ENCODE results near the gene UPK2.

The UPK2 gene

DNA sequence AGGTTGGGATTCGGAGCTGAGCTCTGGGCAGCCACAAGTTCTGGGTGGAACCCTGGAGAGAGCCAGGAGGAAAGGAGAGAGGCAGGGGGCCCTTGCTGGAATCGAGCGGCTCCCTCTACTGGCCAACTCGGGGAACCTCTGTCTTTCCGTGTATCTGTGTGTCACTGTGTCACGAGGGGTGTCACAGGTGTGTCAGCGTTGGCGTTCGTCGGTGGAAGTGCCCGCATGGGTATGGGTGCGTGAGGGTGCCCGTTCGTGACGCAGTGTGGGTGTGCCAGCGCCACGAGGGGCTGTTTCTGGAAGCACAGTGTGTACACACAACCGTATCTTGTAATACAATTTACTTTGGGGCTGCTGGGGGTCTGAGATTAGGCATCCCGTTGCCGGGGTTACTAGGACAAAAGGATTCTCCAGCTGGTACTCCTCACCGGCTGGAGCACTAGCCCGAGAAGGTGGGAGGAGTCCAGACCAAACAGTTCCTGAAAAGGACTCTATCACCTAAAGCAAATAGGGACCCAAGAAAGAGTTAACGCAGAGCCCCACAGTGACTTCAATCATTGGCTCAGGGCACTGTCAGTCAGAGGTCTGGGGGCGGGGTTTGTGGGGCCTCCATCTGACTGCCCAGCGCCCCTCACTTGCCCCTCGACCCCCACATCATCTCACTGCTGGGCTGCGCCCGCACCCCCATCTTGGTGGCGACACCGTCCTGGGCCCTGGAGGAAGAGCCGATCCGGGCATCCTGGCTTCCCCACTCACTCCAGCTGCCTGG, 27.8 kb upstream of the UPK2 start:
- peaks cover 33 to 47% of the 10 kb centered on the region in 2 donors for H3K4me1 ChIP-seq (ENCODE audit: control insufficient read depth in 2 of 2, insufficient read depth in 2 of 2, low read length in 2 of 2)
- H3K4me3 ChIP-seq (ENCODE audit: low read length in 2 of 2), result peak overlapping the region; percentile 85 to 88

DNA sequence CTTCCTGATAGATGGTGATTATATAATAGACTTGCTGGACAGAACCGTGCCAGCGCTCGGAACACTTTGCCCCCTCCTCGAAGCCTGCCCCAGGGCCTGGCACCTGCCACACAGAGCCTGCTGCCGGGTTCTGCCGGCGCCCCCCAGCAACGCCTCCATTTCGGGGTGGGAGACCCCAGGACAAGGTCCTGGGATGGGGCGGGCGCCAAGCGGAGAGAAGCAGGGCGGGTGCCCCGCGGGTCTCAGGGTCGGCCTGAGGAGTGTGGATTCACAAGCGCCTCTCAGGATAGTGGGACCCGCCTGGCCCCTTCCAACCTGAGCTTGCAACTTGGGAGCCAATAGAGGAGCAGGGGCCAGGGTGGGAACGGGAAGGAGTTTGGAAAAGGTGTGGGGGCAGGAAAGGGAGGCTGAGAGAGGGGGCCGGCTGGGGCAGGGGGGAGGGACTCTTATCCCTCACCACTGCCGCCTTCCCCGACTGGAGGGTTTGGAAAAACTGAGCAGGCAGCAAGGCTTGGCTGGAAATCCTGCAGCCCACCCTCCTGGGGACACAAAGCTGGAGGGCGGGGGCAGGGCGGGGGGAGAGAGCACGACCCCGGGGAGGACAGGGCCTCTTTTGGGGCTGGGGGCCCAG, 27.1 kb upstream of the UPK2 start:
- peaks cover 0 to 2% of the 10 kb centered on the region in 2 donors for H3K27me3 ChIP-seq (ENCODE audit: control insufficient read depth in 2 of 2, insufficient read depth in 2 of 2, low read length in 2 of 2)
- peak overlapping the region; percentile 98 for H3K27ac ChIP-seq (ENCODE audit: low read depth in 2 of 2, low read length in 2 of 2)
- H3K9me3 ChIP-seq (ENCODE audit: control insufficient read depth in 2 of 2, low read length in 2 of 2), result no peaks in the 10 kb centered on the region
- H3K4me3 ChIP-seq (ENCODE audit: low read length in 2 of 2), result peak overlapping the region; percentile 85 to 88
- H3K36me3 ChIP-seq (ENCODE audit: control insufficient read depth in 2 of 2, insufficient read depth in 2 of 2, low read length in 2 of 2), result no peaks in the 10 kb centered on the region
- H3K9ac ChIP-seq (ENCODE audit: low read depth in 1 of 2, low read length in 2 of 2), result peak overlapping the region; percentile 83 to 90
- H3K4me1 ChIP-seq (ENCODE audit: control insufficient read depth in 2 of 2, insufficient read depth in 2 of 2, low read length in 2 of 2), result peaks cover 26 to 40% of the 10 kb centered on the region in 2 donors

More for the DNA sequence above, 27.8 kb upstream of the UPK2 start:
- no peaks in the 10 kb centered on the region for H3K36me3 ChIP-seq (ENCODE audit: control insufficient read depth in 2 of 2, insufficient read depth in 2 of 2, low read length in 2 of 2)
- H3K9me3 ChIP-seq (ENCODE audit: control insufficient read depth in 2 of 2, low read length in 2 of 2), result no peaks in the 10 kb centered on the region
- H3K27me3 ChIP-seq (ENCODE audit: control insufficient read depth in 2 of 2, insufficient read depth in 2 of 2, low read length in 2 of 2), result peaks cover 0 to 2% of the 10 kb centered on the region in 2 donors
- peak overlapping the region; percentile 98 for H3K27ac ChIP-seq (ENCODE audit: low read depth in 2 of 2, low read length in 2 of 2)
- H3K9ac ChIP-seq (ENCODE audit: low read depth in 1 of 2, low read length in 2 of 2), result peak overlapping the region; percentile 83 to 90

DNA sequence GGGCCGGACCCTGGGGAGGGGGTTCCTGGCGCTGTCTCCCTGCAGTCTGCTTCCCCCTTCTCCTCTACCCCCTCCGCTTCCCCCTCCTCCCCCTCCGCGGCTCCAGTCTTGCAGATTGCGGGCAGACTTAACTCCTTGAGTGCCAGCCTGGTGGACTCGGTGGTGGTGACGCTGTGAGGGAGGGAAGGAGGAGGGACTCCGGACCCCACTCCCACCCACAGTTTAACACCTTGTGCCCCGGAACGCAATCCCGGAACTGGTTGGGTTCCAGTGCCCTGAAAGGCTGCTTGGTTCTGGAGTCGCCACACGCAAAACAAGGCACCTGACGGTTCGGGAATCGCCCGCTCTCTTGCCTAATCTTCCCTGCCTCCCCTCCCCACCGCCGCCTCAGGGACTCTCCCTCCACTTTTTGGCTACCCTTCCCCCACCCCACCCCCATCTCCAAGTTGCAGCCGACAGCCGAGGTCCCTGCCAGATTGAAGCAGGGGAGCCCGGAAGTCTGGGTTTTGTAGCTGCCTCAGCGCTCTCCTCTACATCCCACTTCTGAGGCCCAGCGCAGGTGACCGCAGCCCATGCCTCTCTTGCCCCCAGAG, 26.5 kb upstream of the UPK2 start:
- Histone ChIP-seq H3K9me3 (ENCODE audit: control insufficient read depth in 2 of 2, low read length in 2 of 2) (no peaks in the 10 kb centered on the region), H3K9ac (ENCODE audit: low read depth in 1 of 2, low read length in 2 of 2) (peak overlapping the region; percentile 90 to 91), H3K36me3 (ENCODE audit: control insufficient read depth in 2 of 2, insufficient read depth in 2 of 2, low read length in 2 of 2) (no peaks in the 10 kb centered on the region), H3K27me3 (ENCODE audit: control insufficient read depth in 2 of 2, insufficient read depth in 2 of 2, low read length in 2 of 2) (peaks cover 0 to 2% of the 10 kb centered on the region in 2 donors), H3K4me3 (ENCODE audit: low read length in 2 of 2) (peak overlapping the region; percentile 85 to 88), H3K4me1 (ENCODE audit: control insufficient read depth in 2 of 2, insufficient read depth in 2 of 2, low read length in 2 of 2) (peaks cover 22 to 38% of the 10 kb centered on the region in 2 donors), H3K27ac (ENCODE audit: low read depth in 2 of 2, low read length in 2 of 2) (peak overlapping the region; percentile 98)

DNA sequence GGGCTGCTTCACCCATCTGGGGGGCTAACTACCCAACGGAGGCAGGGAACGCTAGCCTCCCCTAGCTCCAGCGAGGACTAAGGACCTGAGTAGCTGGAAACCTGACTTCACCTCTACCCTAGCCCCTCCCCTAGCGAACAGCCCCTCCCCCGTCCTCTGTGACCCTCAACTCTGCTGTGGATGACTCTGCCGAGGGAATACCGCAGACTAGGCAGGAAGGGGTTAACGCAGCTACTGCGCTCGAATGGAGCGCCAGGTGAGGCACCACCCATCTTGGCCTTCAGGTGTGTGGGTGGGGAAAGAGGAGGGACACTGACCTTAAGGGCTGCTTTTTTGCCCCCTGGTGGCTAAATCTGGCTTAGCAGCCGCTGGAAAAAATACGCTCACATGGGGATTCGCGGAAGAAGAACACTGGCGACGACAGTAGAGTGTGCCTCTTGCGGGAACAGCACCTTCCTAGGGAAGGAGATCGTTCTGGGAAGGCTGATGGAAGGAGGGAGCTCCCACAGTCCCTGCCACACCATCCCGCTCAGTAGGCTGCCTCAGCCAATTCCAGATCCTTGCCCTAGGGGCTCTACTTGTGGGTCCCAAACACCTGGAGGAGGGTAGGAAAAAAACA, 25.9 kb upstream of the UPK2 start:
- Histone ChIP-seq H3K9ac (ENCODE audit: low read depth in 1 of 2, low read length in 2 of 2) (peak overlapping the region; percentile 90 to 91), H3K4me1 (ENCODE audit: control insufficient read depth in 2 of 2, insufficient read depth in 2 of 2, low read length in 2 of 2) (peaks cover 22 to 33% of the 10 kb centered on the region in 2 donors)

DNA sequence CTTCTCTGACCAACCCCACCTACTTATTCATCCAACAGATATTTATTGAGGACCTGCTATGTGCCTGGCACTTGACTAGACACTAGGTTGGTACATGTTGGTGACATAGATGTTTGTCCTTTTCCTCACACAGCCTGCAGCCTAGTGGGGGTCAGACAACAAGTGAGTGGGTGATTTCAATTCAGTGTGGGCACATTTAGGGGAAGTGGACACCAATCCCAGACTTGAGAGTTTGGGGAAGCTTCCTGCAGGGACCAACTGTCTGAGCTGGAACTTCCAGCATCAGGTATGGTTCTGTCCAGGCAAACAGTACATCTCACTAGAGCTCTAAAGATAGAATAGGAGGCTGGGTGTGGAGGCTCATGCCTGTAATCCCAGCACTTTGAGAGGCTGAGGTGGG, 24.5 kb upstream of the UPK2 start:
- no peak overlapping the region for H3K27ac ChIP-seq (ENCODE audit: low read depth in 2 of 2, low read length in 2 of 2)
- H3K9ac ChIP-seq (ENCODE audit: low read depth in 1 of 2, low read length in 2 of 2), result no peak overlapping the region
- H3K4me3 ChIP-seq (ENCODE audit: low read length in 2 of 2), result no peak overlapping the region
- H3K36me3 ChIP-seq (ENCODE audit: control insufficient read depth in 2 of 2, insufficient read depth in 2 of 2, low read length in 2 of 2), result no peaks in the 10 kb centered on the region
- H3K4me1 ChIP-seq (ENCODE audit: control insufficient read depth in 2 of 2, insufficient read depth in 2 of 2, low read length in 2 of 2), result peaks cover 18 to 27% of the 10 kb centered on the region in 2 donors
- peaks cover 0 to 3% of the 10 kb centered on the region in 2 donors for H3K27me3 ChIP-seq (ENCODE audit: control insufficient read depth in 2 of 2, insufficient read depth in 2 of 2, low read length in 2 of 2)
- H3K9me3 ChIP-seq (ENCODE audit: control insufficient read depth in 2 of 2, low read length in 2 of 2), result no peaks in the 10 kb centered on the region

More for the DNA sequence above, 25.9 kb upstream of the UPK2 start:
- Histone ChIP-seq H3K4me3 (ENCODE audit: low read length in 2 of 2) (peak overlapping the region; percentile 85 to 88), H3K36me3 (ENCODE audit: control insufficient read depth in 2 of 2, insufficient read depth in 2 of 2, low read length in 2 of 2) (no peaks in the 10 kb centered on the region), H3K27me3 (ENCODE audit: control insufficient read depth in 2 of 2, insufficient read depth in 2 of 2, low read length in 2 of 2) (peaks cover 0 to 2% of the 10 kb centered on the region in 2 donors), H3K27ac (ENCODE audit: low read depth in 2 of 2, low read length in 2 of 2) (peak overlapping the region; percentile 98), H3K9me3 (ENCODE audit: control insufficient read depth in 2 of 2, low read length in 2 of 2) (no peaks in the 10 kb centered on the region)

DNA sequence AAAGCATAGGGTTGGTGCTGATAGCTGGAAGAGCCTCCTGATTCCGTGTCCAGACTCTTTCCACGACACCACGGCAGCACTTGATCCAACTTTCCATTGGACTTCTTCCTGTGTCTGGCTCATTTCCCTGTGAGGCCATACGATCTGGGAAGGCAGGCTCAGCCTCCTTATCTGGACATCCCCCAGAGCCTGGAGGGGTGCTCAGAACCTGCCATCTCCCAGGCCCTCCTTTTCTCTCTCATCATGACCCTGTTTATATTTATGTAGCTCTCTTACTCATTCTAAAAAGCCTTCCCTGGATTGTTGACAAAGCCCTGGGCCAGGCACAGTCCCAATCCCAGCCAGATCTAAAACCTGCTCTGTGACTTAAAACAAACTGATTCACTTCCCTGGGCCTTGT, 22.6 kb upstream of the UPK2 start:
- Histone ChIP-seq H3K27me3 (ENCODE audit: control insufficient read depth in 2 of 2, insufficient read depth in 2 of 2, low read length in 2 of 2) (peaks cover 0 to 4% of the 10 kb centered on the region in 2 donors), H3K9ac (ENCODE audit: low read depth in 1 of 2, low read length in 2 of 2) (no peak overlapping the region), H3K27ac (ENCODE audit: low read depth in 2 of 2, low read length in 2 of 2) (no peak overlapping the region), H3K4me1 (ENCODE audit: control insufficient read depth in 2 of 2, insufficient read depth in 2 of 2, low read length in 2 of 2) (peaks cover 9 to 10% of the 10 kb centered on the region in 2 donors), H3K36me3 (ENCODE audit: control insufficient read depth in 2 of 2, insufficient read depth in 2 of 2, low read length in 2 of 2) (no peaks in the 10 kb centered on the region), H3K9me3 (ENCODE audit: control insufficient read depth in 2 of 2, low read length in 2 of 2) (no peaks in the 10 kb centered on the region), H3K4me3 (ENCODE audit: low read length in 2 of 2) (no peak overlapping the region)

DNA sequence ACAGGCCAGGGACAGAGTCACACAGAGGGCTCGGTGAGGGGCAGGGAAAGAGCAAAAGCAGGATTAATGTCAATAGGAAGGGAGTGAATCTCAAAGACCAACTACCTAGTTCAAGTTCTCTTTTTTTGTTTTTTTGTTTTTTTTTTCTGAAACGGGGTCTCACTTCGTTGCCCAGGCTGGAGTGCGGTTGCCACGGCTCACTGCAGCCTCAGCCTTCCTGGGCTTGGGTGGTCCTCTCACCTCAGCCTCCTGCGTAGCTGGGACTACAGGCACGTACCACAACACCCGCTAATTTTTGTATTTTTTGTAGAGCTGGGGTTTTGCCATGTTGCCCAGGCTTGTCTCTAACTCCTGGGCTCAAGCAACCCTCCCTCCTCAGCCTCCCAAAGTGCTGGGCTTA, 20.7 kb upstream of the UPK2 start:
- Histone ChIP-seq H3K9me3 (ENCODE audit: control insufficient read depth in 2 of 2, low read length in 2 of 2) (no peaks in the 10 kb centered on the region), H3K4me1 (ENCODE audit: control insufficient read depth in 2 of 2, insufficient read depth in 2 of 2, low read length in 2 of 2) (peaks cover 4 to 9% of the 10 kb centered on the region in 2 donors), H3K4me3 (ENCODE audit: low read length in 2 of 2) (no peak overlapping the region), H3K27ac (ENCODE audit: low read depth in 2 of 2, low read length in 2 of 2) (no peak overlapping the region), H3K27me3 (ENCODE audit: control insufficient read depth in 2 of 2, insufficient read depth in 2 of 2, low read length in 2 of 2) (peaks cover 0 to 4% of the 10 kb centered on the region in 2 donors), H3K9ac (ENCODE audit: low read depth in 1 of 2, low read length in 2 of 2) (no peak overlapping the region), H3K36me3 (ENCODE audit: control insufficient read depth in 2 of 2, insufficient read depth in 2 of 2, low read length in 2 of 2) (no peaks in the 10 kb centered on the region)

DNA sequence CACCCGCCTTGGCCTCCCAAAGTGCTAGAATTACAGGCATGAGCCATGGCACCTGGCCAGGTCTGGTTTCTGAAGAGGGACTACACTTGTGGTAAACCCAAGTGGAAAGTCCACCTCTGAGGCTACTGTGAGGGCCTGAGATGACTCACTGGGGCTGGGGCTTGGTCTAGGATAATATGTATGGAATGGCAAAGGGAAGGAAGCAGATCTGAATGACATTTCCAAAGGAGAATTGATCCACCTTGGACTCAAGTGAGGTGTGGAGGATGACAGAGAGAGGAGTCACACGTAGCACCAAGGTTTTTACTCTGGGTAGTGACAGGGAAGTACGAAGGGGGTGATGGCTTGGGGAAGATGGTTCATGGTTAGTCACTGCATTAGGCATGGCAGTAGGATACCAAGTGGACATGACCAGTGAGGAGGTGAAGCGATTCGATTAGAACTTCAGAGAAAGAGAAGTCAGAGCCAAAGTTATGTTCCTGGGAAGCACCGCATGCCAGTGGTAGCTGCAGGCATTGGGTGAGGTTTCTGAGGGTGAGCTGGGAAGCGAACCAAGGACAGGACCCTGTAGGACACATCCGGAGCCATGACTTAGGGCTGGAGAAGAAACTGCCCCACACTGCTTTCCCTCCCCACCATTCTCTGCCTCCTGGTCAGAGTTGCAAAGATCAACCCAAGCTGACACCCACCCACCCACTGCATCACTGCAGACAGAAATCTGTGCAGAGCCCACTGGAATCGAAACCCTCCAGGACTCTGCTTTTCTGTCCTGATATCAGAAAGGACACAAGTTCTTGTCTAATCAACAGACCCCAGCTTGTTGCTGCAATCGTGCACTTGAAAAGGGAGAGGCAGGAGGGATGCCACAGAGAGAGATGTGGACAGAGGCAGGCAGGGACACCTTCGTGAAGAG, 17.4 kb upstream of the UPK2 start:
- Histone ChIP-seq H3K9ac (ENCODE audit: low read depth in 1 of 2, low read length in 2 of 2) (no peak overlapping the region), H3K27me3 (ENCODE audit: control insufficient read depth in 2 of 2, insufficient read depth in 2 of 2, low read length in 2 of 2) (peaks cover 0 to 2% of the 10 kb centered on the region in 2 donors), H3K4me3 (ENCODE audit: low read length in 2 of 2) (no peak overlapping the region), H3K36me3 (ENCODE audit: control insufficient read depth in 2 of 2, insufficient read depth in 2 of 2, low read length in 2 of 2) (no peaks in the 10 kb centered on the region), H3K9me3 (ENCODE audit: control insufficient read depth in 2 of 2, low read length in 2 of 2) (no peaks in the 10 kb centered on the region), H3K27ac (ENCODE audit: low read depth in 2 of 2, low read length in 2 of 2) (no peak overlapping the region), H3K4me1 (ENCODE audit: control insufficient read depth in 2 of 2, insufficient read depth in 2 of 2, low read length in 2 of 2) (peaks cover 0 to 2% of the 10 kb centered on the region in 2 donors)

DNA sequence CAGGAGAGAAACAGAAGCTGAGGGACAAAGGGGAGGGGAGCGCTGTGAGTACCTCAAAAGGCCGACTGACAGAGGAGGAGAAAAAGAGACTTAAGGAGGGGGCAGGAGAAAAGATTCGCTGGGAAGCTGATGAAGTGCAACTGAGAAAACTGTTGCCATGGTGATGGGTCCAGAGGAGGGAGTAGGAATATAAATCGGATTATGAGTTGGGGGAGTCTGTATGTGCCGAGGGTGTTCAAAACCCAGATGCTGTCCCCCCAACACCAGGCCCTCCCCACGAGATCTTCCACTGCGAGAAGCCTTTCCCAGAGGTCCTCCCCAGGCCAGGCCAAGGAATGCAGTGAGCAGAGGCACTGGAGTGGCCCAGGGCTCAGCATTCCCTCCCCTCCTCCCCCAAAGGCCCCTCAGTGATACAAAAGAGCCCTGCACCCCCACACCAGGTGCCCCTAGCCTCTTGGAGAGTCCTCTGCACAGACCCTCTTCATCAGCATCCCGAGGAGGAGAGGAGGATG, 16.6 kb upstream of the UPK2 start:
- no peaks in the 10 kb centered on the region for H3K9me3 ChIP-seq (ENCODE audit: control insufficient read depth in 2 of 2, low read length in 2 of 2)
- no peak overlapping the region for H3K9ac ChIP-seq (ENCODE audit: low read depth in 1 of 2, low read length in 2 of 2)
- peaks cover 0 to 2% of the 10 kb centered on the region in 2 donors for H3K27me3 ChIP-seq (ENCODE audit: control insufficient read depth in 2 of 2, insufficient read depth in 2 of 2, low read length in 2 of 2)
- H3K4me1 ChIP-seq (ENCODE audit: control insufficient read depth in 2 of 2, insufficient read depth in 2 of 2, low read length in 2 of 2), result peaks cover 0 to 2% of the 10 kb centered on the region in 2 donors
- no peak overlapping the region for H3K27ac ChIP-seq (ENCODE audit: low read depth in 2 of 2, low read length in 2 of 2)
- H3K36me3 ChIP-seq (ENCODE audit: control insufficient read depth in 2 of 2, insufficient read depth in 2 of 2, low read length in 2 of 2), result no peaks in the 10 kb centered on the region
- H3K4me3 ChIP-seq (ENCODE audit: low read length in 2 of 2), result no peak overlapping the region

Data from mucosa of rectum (tissue), 2 donors.